Left kidney (tissue), 2 donors: Measurements from ENCODE around the gene HIPK3. TPM values are rescaled to one million over a fixed set of nuclear protein-coding genes. Genes with fewer than 3 reads are reported as not detected.
"Not testable (repeated sequence)": the region's sequence is repeated elsewhere in the genome, so short reads cannot be mapped to it uniquely, and the experiment has no call there.

Source experiments
- DNase-seq: peaks from one replicate; pipeline ENCODE4 v3.0.0-alpha.2; 2013
- polyA plus RNA-seq: library from polyadenylated mRNA; unstranded; fragments of 120-200 nt; gene quantifications from one replicate; pipeline ENCODE4 v1.2.1, GENCODE V29; 2013; ENCODE audit not compliant: insufficient read length

The HIPK3 gene
- polyA plus RNA-seq, 1 donor = 53.6 TPM

DNA sequence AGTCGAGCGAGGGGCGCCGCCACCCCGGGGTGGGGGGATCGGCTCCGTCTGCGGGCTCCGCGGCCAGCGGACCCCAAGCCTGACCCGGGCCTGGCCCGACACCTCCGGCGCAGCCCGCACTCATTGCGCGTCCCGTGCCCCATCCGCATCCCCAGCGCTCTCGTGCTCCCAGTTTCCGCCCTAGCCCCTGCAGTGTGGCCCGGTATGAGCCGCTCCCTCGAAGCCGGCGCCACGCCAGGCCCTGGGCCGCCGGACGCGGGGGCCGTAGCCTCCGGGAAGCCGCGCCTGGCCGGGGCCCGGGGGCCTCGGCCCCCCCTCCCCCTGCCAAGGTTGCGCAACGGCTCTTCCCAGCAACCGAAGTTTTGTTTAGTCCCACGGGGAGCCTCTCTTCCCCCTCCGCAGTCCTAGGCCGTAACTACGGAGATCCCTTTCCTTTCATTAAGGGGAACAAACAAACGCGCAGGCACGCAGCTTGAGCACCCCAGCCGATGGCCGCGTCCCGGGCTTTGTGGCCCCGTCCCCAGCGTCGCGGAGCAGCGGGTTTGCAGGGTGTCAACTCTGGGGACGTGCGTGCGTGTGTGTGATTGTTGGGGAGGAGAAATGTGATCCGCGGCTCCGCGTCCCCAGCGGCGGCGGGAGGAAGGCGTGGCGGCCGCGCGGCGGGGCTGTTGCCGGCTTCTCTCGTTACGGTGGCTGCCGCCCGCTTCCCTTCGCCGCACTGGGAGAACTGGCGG lies 883 bp downstream of the HIPK3 start:
- peak; percentile 80 for DNase-seq

GRCh38 chr11:33258631-33259205 lies 1.5 kb downstream of the HIPK3 start:
- peak; percentile 66 for DNase-seq

DNA sequence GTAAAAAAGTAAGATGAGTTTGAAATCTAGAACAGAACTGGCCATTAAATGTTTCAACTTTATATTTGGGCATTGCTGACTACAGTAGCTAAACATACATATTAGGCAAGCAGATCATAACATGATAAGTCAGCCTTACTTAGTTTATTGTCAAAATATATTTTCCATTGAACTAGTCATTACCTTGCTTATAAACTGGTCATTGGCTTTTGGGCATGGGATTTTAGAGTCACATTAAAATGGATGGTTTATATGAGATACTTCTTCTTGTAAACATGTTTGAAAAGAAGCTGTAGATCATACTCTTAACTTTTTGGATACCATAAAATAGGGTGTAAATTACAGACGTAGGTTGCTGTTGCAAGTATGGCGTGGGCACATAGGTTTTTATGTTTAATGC lies 2.7 kb downstream of the HIPK3 start:
- no peak for DNase-seq

DNA sequence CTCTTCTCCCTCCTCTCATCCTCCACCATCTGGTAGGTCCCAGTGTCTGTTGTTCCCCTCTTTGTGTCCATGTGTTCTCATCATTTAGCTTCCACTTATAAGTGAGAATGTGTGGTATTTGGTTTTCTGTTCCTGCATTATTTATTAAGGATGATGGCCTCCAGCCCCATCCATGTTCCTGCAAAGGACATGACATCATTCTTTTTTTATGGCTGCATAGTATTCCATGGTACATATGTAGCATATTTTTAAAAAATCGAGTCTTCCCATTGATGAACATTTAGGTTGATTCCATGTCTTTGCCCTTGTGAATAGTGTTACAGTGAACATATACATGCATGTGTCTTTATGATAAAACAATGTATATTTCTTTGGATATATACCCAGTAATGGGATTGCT lies 4.2 kb downstream of the HIPK3 start:
- not testable (repeated sequence) for DNase-seq

DNA sequence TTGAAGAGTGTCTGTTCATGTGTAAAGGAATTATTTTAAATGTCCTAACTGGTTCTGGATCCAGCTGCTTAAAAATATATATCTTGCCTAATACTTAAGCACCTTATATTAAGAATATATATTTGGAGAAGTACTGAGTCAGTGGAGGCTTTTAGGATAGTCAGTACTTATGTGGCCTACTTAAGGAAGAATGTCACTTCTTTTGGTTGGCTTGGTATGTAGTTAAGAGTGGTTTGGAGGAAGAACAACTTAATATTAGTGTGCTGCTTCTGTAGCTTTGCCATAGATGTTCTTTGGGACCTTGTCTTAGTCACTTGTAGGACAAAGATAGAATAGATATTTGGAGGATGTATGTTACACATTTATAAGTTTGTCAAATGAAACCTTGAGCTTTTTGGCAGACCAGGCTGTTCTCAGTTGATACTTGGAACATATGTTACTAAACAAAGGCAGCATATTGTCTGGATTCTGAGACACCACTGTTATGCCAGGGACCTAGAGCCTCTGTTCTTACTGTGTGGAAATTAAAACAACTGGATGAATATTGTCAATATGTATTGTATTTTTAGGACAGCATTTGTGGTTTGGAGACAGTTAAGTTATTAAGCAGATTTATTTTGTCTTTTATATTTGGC lies 4.9 kb downstream of the HIPK3 start:
- no peak for DNase-seq

DNA sequence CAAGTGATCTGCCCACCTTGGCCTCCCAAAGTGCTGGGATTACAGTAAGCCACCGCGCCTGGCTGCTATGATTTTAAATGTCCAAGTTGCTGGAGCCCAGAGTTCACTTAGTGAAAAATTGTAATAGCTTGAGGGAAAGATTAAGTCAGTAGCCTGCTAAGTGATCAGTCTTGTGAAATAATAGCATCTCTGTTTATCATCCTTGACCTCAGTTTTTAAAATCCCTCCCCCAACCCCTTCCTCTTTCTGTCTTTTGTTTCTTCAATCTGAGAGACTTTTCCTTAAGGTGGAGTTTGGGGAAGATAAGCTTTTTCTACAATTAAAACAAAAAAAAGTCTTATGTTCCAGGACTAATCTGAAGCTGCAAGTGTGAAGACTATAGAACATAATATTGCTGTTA lies 6.4 kb downstream of the HIPK3 start:
- no peak for DNase-seq

DNA sequence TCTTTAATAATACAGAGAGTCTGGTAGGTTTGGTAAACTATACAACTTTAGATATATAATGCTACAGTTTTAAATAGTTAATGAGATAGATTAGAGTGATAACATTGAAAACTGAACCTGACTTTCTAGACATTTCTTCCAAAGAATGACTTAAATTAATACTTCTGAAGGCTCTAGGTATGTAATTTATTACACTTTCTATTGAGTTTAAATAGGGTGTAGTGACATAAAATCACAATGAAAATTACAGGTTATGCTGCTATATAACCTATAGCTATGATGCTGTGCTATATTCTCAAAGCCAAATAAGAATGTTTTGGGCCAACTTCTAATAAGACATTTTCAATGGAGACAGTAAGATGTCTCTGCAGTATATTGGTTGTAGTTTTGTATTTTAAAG lies 7.7 kb downstream of the HIPK3 start:
- DNase-seq = no peak

GRCh38 chr11:33266393-33267215 lies 9.4 kb downstream of the HIPK3 start:
- no peak for DNase-seq

DNA sequence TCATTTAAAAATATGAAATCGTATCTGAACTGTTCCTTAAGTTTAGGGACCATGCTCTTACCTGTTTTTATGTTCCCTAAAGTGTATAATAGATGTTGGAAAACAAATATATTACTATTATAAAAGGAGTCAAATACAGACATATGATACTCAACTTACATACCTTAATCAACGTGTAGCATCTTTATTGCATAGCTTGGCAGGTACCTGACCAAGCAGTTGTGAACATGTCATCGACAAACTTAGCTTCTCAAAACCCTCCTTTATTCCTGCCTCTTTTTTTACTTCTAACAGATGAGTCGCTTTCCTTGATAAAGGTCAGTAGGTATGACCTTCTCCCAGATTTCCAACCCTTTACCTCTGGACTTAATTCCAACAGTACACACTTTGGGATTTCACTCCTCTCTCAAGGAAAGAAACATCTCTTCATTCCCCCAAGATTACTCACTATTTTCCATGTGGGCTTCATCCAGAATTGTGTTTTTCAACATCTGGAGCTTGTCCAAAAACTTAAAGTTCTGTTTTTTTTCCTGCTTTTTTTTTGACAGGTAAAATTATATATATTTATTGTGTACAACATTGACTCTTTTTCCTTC lies 11.9 kb downstream of the HIPK3 start:
- no peak for DNase-seq

DNA sequence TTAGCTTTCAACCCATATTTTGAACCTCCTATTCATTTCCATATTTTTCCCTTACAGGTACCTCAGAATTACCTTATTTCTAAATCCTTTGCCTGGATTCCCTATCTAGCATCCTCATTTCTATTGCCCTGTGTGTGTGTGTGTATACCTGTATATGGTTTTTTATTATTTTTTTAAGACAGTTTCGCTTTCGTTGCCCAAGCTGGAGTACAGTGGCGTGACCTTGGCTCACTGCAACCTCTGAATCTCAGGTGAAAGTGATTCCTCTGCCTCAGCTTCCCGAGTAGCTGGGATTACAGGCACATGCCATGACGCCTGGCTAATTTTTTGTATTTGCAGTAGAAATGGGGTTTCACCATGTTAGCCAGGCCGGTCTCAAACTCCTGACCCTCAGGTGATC lies 12.6 kb downstream of the HIPK3 start:
- DNase-seq = no peak

- DNase-seq = no peak
These were observed 13.9 kb downstream of the HIPK3 start for GRCh38 chr11:33271059-33271458.

DNA sequence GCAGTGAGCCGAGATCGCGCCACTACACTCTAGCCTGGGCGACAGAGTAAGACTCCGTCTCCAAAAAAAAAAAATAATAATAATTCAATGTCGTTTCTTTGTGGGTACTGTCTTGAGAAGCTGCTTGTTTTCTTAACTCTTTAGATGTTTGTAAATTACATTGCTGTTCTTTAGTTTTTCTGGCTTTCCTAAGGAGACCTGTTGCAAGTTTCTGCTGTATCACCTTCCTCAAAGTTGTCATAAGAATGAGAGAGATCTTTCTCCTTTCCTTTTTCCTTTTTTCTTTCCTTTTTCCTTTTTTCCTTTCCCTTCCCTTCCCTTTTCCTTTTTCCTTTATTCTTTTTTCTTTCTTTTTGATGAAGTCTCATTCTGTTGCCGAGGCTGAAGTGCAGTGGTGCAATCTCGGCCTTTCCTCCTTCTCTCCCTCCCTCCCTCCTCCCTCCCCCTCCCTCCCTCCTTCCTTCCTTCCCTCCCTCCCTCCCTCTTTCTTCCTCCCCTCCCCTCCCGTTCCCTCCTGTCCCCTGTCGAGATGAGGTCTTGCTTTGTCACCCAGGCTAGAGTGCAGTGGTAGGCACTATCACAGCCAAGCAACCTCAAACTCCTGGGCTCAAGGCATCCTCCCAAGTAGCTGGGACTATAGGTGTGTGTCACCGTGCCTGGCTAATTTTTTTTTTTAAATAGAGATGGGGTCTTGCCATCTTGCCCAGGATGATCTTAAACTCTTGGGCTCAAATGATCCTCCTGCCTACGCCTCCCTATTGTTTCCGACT lies 15.3 kb downstream of the HIPK3 start:
- DNase-seq = no peak

DNA sequence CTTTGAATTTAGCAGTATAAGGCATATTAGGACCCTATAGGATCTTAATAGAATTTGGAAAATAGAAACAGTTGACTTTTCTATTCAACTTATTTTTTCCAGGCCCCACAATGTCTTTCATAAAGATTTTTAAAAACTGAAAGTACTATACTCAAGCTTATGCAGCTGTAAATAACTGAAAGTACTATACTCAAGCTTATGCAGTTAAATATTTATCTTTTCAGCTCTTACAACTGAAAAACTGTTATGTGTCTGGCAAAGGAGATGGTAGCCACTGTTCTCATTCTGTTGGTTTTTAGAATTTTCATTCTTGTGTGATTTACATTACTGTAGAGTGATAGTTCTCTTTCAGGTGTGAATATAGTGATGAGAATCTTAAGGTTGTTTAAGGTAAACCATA lies 16.5 kb downstream of the HIPK3 start:
- DNase-seq = no peak

- no peak for DNase-seq
These were observed 23.2 kb downstream of the HIPK3 start for GRCh38 chr11:33280411-33280810.

GRCh38 chr11:33281758-33282157 lies 24.6 kb downstream of the HIPK3 start:
- DNase-seq = no peak

GRCh38 chr11:33284818-33285217 lies 27.6 kb downstream of the HIPK3 start:
- no peak for DNase-seq

- DNase-seq = no peak
These were observed 33.1 kb downstream of the HIPK3 start for GRCh38 chr11:33290319-33290718.

GRCh38 chr11:33291004-33291777 lies 34.0 kb downstream of the HIPK3 start:
- peak; percentile 20 for DNase-seq

DNA sequence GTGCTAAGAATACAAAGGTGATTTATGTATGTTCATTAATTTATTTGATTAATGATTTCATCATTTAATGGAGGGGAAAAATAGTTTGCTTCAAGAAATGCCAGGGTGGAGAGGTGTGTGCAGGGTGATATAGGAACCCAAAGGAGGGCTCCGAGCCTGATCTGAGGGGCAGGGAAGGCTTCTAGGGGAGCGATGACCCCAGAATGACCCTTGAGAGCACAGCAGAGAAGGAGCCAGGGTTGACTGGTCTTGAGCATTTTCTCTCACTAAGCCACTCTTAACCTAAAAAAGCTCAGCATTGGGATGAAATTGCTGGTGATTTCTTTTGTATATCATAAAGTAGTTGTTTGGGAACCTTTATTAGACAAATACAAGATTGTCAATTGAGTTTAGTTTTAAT lies 35.1 kb downstream of the HIPK3 start:
- peak; percentile 25 for DNase-seq

DNA sequence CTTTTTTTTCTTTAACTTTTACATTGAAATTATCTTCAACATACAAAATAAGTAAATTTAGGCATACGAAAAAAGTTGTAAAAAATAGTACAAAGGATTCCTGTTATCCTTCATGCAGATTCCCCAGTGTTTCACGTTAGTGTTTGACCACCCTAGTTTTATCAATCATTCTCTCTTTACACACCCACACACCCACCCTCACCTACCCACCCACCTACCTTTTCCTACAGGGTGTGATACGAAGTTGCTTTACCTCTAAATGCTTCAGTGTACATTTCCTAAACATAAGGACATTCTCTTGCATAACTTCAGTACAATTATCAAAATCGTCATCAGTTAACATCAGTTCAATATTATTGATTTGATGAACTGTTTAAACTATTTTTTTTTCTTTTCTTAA lies 37.0 kb downstream of the HIPK3 start:
- no peak for DNase-seq

- no peak for DNase-seq
These were observed 37.6 kb downstream of the HIPK3 start for GRCh38 chr11:33294797-33295196.
